ENCODE results near the gene MAN2B2.

DNA sequence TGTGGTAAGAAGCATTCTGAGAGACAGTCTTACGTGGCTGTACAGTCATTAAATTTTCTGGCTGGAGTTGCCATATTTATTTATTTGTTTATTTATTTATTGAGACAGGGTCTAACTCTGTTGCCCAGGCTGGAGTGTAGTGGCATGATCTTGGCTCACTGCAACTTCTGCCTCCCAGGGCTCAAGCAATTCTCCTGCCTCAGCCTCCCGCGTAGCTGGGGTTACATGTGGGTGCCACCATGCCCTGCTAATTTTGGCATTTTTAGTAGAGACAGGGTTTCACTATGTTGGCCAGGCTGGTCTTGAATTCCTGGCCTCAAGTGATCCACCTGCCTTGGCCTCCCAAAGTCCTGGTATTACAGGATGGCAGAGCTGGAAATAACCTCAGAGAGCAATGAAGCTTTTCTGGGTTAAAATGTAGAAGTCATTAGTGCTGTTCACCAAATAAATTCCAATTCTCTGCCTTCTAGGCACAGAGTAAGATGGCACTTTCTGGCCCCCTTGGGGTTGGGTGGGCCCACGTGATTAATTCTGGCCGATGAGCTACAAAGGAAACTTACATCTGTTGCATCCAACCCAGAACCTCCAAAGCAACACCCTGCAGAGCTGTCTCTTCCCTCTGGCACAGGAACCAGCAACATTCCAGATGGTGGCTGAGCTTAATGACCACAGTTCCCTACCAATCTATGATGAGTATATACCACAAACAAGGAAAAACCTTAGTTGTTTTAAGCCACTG, 70.0 kb downstream of the MAN2B2 start:
- TF ChIP-seq POLR2A (IDR thresholded peaks at IDR 0.05): no peak
- TF ChIP-seq, protein P1, sequence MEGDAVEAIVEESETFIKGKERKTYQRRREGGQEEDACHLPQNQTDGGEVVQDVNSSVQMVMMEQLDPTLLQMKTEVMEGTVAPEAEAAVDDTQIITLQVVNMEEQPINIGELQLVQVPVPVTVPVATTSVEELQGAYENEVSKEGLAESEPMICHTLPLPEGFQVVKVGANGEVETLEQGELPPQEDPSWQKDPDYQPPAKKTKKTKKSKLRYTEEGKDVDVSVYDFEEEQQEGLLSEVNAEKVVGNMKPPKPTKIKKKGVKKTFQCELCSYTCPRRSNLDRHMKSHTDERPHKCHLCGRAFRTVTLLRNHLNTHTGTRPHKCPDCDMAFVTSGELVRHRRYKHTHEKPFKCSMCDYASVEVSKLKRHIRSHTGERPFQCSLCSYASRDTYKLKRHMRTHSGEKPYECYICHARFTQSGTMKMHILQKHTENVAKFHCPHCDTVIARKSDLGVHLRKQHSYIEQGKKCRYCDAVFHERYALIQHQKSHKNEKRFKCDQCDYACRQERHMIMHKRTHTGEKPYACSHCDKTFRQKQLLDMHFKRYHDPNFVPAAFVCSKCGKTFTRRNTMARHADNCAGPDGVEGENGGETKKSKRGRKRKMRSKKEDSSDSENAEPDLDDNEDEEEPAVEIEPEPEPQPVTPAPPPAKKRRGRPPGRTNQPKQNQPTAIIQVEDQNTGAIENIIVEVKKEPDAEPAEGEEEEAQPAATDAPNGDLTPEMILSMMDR (IDR thresholded peaks at IDR 0.05): no peak
